Ascending aorta (tissue), 2 donors: ENCODE measurements around the gene TMPRSS6. TPM values are rescaled to one million over a fixed set of nuclear protein-coding genes. Genes with fewer than 3 reads are reported as not detected.

Experiments
- DNase-seq, 2 donors: peaks; one replicate each; pipeline ENCODE4 v3.0.0-alpha.2; 2019; ENCODE audit warnings: low spot score in 2 of 2
- H3K27ac ChIP-seq, 2 donors: fragments of 200-600 bp; sonication (generic); one replicate each; pipeline ENCODE4 v1.5.1; 2016 to 2017; ENCODE audit warnings: mild to moderate bottlenecking in 1 of 2
- H3K27me3 ChIP-seq: fragments of 200-600 bp; sonication (generic); one replicate; pipeline ENCODE4 v1.5.1; 2017
- H3K36me3 ChIP-seq, 2 donors: fragments of 200-600 bp; sonication (generic); one replicate each; pipeline ENCODE4 v1.5.1; 2016
- H3K4me1 ChIP-seq, 2 donors: fragments of 200-600 bp; sonication (generic); one replicate each; pipeline ENCODE4 v1.5.1; 2016 to 2017; ENCODE audit warnings: mild to moderate bottlenecking in 1 of 2
- H3K4me3 ChIP-seq, 2 donors: fragments of 200-600 bp; sonication (generic); one replicate each; pipeline ENCODE4 v1.5.1; 2016 to 2017; ENCODE audit warnings: mild to moderate bottlenecking in 1 of 2
- H3K9me3 ChIP-seq, 2 donors: fragments of 200-600 bp; sonication (generic); one replicate each; pipeline ENCODE4 v1.5.1; 2016
- CTCF ChIP-seq, 3 experiments: fragments of 200-600 bp in 2 of 3; fragments of 450-650 bp in 1 of 3; sonication (generic) in 2 of 3; IDR thresholded peaks; one replicate each; pipeline ENCODE4 v1.5.1; 2016 to 2019; ENCODE audit warnings: antibody characterized with exemption in 3 of 3, mild to moderate bottlenecking in 1 of 3, moderate library complexity in 1 of 3
- intact Hi-C: fragments of 100-400 bp; cut with DNase I; formaldehyde crosslinking; loops from one replicate; pipeline ENCODE4 v1.15.1; 2023
- total RNA-seq: library from RNA; depleted of rRNA; stranded (reverse); fragments of >200 nt; gene quantifications from one replicate; pipeline ENCODE4 v1.1.0, GENCODE V29; 2016

Gene TMPRSS6
- total RNA-seq, 1 donor from 2014 or later = not detected

GRCh38 chr22:37057796-37058510 is 51.6 kb downstream of the TMPRSS6 start:
- DNase-seq = no peak
- intact Hi-C loops = no loop called here
- TF ChIP-seq CTCF (IDR thresholded peaks at IDR 0.05) = no peak
- Histone ChIP-seq H3K27me3 (no peaks in the 10 kb centered on the region), H3K4me1 (no peaks in the 10 kb centered on the region), H3K27ac (no peak overlapping the region), H3K36me3 (peaks cover 29 to 60% of the 10 kb centered on the region in 2 donors), H3K4me3 (no peak overlapping the region), H3K9me3 (no peaks in the 10 kb centered on the region)

GRCh38 chr22:37057226-37057625 is 52.3 kb downstream of the TMPRSS6 start:
- no peak overlapping the region for H3K27ac ChIP-seq
- H3K27me3 ChIP-seq = no peaks in the 10 kb centered on the region
- H3K36me3 ChIP-seq = peaks cover 29 to 60% of the 10 kb centered on the region in 2 donors
- DNase-seq = no peak
- H3K9me3 ChIP-seq = no peaks in the 10 kb centered on the region
- intact Hi-C loops = no loop called here
- no peak for TF ChIP-seq CTCF (IDR thresholded peaks at IDR 0.05)
- H3K4me1 ChIP-seq = peaks cover 4 to 5% of the 10 kb centered on the region in 2 donors
- H3K4me3 ChIP-seq = no peak overlapping the region

- no peaks in the 10 kb centered on the region for H3K9me3 ChIP-seq
- intact Hi-C loops = no loop called here
- no peak for DNase-seq
- H3K27me3 ChIP-seq = no peaks in the 10 kb centered on the region
- H3K4me1 ChIP-seq = peaks cover 6 to 8% of the 10 kb centered on the region in 2 donors
- peaks cover 29 to 60% of the 10 kb centered on the region in 2 donors for H3K36me3 ChIP-seq
- no peak overlapping the region for H3K27ac ChIP-seq
- no peak overlapping the region for H3K4me3 ChIP-seq
- no peak for TF ChIP-seq CTCF (IDR thresholded peaks at IDR 0.05)
Measured at GRCh38 chr22:37056246-37056645, 53.3 kb downstream of the TMPRSS6 start.

GRCh38 chr22:37054600-37055365 is 54.7 kb downstream of the TMPRSS6 start:
- Histone ChIP-seq H3K36me3 (peaks cover 22 to 46% of the 10 kb centered on the region in 2 donors), H3K27ac (no peak overlapping the region), H3K9me3 (no peaks in the 10 kb centered on the region), H3K27me3 (no peaks in the 10 kb centered on the region), H3K4me1 (peaks cover 6 to 8% of the 10 kb centered on the region in 2 donors), H3K4me3 (no peak overlapping the region)
- DNase-seq = no peak
- no peak for TF ChIP-seq CTCF (IDR thresholded peaks at IDR 0.05)
- intact Hi-C loops = loop anchor here (5.0 kb wide), 1 partner anchor 277 kb away; the partner anchor contains the start of gene IFT27

- no peaks in the 10 kb centered on the region for H3K27me3 ChIP-seq
- no peaks in the 10 kb centered on the region for H3K9me3 ChIP-seq
- no peak for TF ChIP-seq CTCF (IDR thresholded peaks at IDR 0.05)
- no peak for DNase-seq
- no peak overlapping the region for H3K4me3 ChIP-seq
- intact Hi-C loops = loop anchor here (5.0 kb wide), 1 partner anchor 277 kb away; the partner anchor contains the start of gene IFT27
- H3K27ac ChIP-seq = no peak overlapping the region
- peaks cover 17 to 38% of the 10 kb centered on the region in 2 donors for H3K36me3 ChIP-seq
- H3K4me1 ChIP-seq = peaks cover 6 to 8% of the 10 kb centered on the region in 2 donors
Measured at GRCh38 chr22:37054056-37054395, 55.5 kb downstream of the TMPRSS6 start.
